GM18858 (cell line): ENCODE results near the gene ARHGDIG.
"Not testable (repeated sequence)": the region's sequence is repeated elsewhere in the genome, so short reads cannot be mapped to it uniquely, and the experiment has no call there.

Source experiments
- ATAC-seq: cut with Tn5 transposase; IDR thresholded peaks from one replicate; pipeline ENCODE4 v1.9.1; 2021; ENCODE audit not compliant: unreplicated experiment

ARHGDIG gene

DNA sequence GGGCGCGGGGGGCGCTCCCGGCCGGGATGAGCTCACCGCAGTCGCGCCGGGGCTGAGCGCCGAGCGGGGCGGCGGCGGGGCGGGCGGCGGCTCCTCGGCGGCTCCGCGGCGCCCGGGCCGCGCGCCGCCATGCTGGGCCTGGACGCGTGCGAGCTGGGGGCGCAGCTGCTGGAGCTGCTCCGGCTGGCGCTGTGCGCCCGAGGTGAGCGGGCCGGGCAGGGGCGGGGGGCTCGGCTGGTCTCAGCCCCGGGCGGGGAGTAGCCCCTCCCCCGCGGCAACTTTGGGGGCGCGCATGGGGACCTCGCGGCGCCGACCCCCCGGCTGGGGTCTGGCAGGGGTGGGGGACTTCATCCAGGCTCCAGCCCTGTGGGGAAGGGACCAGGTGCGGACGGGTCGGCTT, at the start of gene ARHGDIG:
Gene ARHGDIG, plus strand, starts transcription at position 40 of the 400 bp plus-strand sequence. Its CDS starts 90 bp downstream, at position 130.
- ATAC-seq, result no peak

DNA sequence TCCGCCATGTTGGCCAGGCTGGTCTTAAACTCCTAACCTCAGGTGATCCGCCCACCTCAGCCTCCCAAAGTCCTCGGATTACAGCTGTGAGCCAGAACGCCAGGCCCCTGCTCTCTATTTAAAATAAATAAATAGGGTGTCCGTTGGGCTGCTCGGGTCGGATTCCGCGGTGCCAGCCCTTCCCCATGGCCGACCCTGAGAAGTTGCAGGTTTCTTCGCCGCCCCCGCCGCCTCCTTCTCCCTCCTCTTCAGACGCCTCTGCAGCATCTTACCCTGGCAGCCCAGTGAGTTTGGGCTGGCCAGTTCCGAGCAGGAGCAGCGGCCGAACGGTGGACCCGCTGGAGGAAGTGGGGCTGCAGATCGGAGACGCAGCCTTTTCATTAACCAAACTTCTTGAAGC, 49.4 kb upstream of the ARHGDIG start:
- ATAC-seq, result no peak

DNA sequence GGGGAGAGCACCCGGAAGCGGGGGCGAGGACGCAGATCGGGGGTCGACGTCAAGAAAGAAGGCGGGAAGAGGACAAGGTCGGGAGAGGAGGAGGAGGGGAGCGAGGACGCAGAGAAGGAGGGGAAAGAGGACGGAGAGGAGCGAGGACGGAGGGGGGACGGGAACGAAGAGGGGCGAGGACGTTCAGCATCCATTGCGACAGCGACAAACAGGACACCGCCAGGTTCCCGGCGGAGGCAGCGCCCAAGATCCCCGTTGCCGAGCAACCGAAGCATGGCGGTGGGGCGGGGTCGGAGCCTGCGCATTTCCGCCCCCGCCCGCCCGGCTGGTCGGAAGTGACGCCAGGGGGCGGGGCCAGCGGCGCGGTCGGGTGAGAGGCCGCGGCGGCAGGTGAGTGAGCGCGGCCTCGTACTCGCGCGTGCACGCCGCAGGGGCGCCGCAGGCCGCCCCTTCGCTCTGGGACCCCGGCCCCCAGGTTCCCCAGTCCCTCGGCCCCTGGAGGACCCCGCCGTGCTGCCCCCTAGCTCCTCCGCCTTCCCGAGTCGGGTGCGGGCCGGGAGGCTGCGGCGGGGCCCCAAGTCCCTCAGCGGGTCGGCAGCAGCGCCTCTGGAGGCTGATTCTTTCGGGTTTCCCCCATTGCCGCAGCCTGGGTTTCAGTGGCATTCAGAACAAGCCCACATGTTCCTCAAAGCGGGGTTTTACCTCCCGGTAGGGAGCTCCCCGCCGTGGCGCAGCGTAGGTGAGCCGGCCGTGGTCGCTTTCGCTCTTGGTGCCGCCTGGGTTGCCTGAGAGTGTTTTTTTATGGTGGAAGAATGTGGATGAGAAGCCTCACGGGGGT, 45.7 kb upstream of the ARHGDIG start, which contains the start of gene FAM234A:
Gene FAM234A, plus strand, starts transcription at position 354 of the 838 bp plus-strand sequence. CDS start 19,593 bp downstream, outside the sequence.
- ATAC-seq, result peak; percentile 66

DNA sequence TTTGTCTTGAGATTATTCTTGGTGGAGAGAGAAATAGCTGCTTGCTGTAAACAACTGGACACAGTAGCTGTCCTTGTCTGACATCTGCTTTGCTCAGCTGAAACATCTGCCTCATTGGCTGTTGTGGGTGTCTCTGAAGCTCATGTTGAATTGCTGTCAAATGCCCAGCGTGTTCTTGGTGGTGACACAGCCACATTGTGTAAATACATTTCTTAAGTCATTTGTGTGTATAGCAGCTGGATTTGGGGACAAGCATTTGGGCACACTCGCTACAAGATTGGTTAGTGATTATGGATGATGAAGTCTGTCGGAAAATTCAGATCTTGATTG, 40.5 kb upstream of the ARHGDIG start:
- no peak for ATAC-seq

- ATAC-seq, result no peak
These were observed 39.8 kb upstream of the ARHGDIG start for GRCh38 chr16:240559-240958.

DNA sequence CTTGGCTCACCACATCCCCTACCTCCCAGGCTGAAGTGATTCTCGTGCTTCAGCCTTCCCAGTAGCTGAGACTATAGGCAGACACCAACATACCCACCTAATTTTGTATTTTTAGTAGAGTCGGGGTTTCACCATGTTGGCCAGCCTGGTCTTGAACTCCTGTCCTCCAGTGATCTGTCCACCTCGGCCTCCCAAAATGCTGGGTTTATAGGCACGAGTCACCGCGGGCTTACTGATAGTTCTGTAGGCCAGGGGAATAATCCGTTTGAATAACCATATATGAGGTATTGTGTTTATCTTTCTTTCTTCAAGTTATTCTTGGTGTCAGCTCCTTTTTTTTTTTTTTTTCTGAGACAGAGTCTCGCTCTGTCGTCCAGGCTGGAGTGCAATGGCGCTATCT, 38.1 kb upstream of the ARHGDIG start:
- ATAC-seq, result no peak

- no peak for ATAC-seq
These were observed 37.0 kb upstream of the ARHGDIG start for GRCh38 chr16:243348-243747.

DNA sequence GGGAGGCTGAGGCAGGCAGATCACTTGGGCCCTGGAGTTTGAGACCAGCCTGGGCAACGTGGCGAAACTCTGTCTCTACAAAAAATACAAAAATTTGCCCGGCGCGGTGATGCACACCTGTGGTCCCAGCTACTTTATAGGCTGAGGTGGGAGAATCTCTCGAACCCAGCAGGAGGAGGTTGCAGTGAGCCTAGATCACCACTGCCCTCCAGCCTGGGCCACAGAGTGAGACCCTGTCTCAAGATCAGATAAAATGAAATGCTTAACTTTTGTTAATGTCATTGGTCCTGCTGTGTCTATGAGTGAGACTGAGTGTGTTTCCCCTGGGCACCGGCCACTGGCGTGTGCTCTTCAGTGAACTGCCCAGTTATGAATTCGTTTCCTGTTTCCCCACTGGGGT, 35.3 kb upstream of the ARHGDIG start:
- ATAC-seq, result no peak

- ATAC-seq, result no peak
These were observed 33.4 kb upstream of the ARHGDIG start for GRCh38 chr16:247027-247426.

GRCh38 chr16:249431-249830, 31.0 kb upstream of the ARHGDIG start:
- ATAC-seq, result no peak

DNA sequence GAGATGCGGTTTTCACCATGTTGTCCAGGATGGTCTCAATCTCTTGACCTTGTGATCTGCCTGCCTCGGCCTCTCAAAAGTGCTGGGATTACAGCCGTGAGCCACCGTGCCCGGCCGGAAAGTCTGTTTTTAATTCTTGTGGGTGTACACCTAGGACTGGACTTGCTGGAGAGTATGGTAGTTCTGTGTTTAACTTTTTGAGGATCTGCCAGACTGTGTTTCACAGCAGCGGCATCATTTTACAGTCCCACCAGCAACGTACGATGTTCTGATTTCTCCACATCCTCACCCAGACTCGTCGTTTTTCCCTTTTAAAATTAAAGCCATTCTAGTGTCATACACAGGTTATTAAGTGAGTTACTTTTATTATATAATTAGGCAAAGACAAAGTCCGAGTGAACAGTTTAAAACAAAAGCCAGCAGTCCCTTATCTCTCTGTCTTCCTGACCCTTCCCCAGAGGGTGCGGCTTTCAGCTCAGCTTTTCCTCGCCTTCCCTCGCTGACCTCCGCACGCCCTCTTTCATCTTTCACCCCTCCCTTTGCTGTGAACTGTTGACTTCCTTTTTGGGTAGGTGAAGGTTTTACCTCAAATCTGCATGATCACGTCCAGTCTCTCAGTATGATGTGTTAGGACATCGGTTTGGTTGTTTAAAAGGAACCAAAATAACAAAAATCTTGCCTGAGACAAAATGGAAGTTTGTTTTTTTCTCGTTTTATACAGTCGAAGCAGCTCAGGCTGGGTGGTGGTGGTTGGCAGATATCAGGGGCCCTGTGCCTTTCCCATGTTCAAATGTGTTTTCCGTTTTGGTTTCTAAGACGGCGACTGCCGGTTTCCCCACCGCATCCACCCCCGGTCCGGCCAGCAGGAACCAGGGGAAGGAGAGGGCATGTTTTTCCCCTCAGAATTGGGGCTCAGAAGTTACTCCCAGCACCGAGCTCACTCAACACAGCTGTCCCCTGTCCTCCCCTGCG, 27.7 kb upstream of the ARHGDIG start:
- ATAC-seq, result no peak

- no peak for ATAC-seq
These were observed 26.6 kb upstream of the ARHGDIG start for GRCh38 chr16:253833-254232.

DNA sequence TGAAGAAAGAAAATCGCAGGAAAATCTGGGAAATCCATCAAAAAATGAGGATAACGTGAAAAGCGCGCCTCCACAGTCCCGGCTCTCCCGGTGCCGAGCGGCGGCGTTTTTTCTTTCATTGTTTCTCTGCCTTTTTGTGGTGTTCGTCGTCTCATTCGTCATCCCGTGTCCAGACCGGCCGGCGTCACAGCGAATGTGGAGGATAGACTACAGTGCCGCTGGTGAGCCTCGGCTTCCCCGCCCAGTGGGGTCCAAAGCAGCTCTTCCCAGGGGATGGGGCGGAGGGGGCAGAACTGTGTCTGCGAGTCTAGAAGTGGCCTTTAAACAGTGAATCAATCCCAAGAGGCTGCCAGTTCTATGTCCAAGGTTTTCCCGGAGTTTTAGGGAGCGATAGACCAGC, 25.9 kb upstream of the ARHGDIG start:
- ATAC-seq, result no peak

GRCh38 chr16:255183-255582, 25.2 kb upstream of the ARHGDIG start:
- ATAC-seq, result no peak

- ATAC-seq, result not testable (repeated sequence)
These were observed 22.3 kb upstream of the ARHGDIG start for GRCh38 chr16:258091-258490.

- no peak for ATAC-seq
These were observed 21.2 kb upstream of the ARHGDIG start for GRCh38 chr16:259226-259625.

- no peak for ATAC-seq
These were observed 20.6 kb upstream of the ARHGDIG start for GRCh38 chr16:259814-260253.

- no peak for ATAC-seq
These were observed 20.1 kb upstream of the ARHGDIG start for GRCh38 chr16:260326-260725.

DNA sequence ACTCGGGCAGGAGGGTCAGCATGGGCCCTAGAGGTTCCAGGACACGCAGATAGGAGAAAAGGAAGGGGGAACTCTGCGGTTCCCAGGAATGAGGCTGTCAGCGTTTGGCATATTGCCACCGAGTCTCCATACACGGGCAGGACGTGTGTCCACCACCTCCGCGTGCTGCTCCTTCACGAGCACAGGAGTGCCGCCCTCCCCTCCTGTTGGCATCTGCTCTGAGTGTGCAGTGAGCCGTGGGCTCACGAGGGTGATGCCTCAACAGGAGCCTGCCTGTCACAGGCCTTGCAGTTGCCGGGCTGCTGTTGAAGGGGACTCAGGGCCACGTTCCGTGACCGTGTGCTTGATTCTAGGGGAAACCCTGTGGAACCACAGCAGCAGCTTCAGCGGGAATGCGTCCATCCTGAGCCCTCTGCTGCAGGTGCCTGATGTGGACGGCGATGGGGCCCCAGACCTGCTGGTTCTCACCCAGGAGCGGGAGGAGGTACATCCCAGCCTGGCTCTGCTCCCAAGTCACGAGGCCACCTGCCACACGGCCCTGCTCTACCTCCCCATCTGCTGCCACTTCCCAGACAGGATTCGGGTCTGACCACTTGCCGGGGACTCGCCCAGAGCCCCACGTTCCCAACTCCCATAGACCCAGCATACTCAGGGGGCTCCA, 19.2 kb upstream of the ARHGDIG start:
- no peak for ATAC-seq

- no peak for ATAC-seq
These were observed 18.2 kb upstream of the ARHGDIG start for GRCh38 chr16:262121-262745.
